CMK (cell line): ENCODE data around the gene ITGA6.

Source experiments
- DNase-seq: peaks from one replicate; pipeline ENCODE4 v3.0.0-alpha.2; 2010; ENCODE audit warnings: low read depth

The ITGA6 gene

DNA sequence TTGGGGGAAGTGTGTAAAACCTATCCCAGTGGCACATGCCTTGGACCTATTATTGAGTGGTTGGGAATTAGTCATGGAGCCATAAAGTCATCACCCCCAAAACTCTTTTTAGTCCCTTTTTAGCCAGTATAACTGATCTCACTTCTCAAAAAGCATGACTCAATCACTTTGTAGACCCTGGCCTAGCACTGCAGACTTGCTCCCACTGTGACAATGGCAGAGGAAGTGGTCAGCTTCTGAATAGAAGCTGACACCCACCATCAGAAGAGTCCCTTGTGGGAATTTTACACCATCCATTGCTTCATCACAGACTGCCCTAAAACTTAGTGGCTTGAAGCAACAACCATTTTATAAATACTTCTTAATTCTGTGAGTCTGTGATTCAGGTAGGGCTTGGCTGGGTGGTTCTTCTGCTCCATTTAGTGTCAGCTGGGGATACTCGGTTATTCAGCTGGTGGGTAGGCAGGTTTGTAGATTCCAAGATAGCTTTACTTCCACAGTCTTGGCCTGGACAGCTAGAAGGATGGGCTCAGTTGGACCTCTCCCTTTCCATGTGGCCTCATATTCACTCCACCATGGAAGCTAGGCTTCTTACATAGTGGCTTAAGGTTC lies 10.8 kb upstream of the ITGA6 start:
- DNase-seq, result no peak

DNA sequence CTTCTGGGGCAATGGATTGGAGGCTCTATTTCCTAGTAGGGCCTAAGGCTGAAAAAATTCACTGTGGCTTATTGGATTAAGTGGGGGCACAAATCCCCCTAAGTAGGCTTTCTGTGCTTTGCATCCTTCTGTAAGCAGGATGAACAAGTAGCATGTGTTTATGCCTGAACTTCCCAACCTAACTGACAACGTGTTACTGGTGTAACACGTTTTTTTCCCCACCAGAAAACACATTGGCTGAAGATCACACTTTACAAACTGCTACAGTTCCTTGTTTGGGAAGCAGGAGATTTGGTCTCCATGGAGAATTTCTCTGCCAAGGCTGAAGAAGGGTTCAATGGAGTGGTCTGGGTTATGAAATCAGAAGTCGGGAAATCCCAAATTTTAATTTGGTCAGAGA lies 7.2 kb upstream of the ITGA6 start:
- no peak for DNase-seq

DNA sequence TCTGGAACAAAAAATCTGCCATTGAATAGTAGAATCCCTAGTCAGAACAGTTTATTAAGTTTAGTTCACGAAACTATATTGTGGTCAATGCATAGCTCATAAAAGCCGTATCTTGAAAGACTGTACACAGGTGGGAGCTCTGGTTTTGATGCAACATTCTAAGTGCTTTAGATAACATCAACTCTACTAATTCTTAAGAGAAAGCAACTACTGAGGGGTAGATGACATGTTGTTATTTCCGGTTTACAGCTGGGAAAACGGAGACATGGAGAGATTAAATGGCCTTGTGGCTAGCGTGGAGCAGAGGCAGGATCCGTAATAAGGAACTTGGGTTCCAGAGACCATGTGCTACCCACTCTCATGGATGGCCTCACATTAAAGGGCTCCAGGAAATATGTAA lies 4.2 kb upstream of the ITGA6 start:
- no peak for DNase-seq

DNA sequence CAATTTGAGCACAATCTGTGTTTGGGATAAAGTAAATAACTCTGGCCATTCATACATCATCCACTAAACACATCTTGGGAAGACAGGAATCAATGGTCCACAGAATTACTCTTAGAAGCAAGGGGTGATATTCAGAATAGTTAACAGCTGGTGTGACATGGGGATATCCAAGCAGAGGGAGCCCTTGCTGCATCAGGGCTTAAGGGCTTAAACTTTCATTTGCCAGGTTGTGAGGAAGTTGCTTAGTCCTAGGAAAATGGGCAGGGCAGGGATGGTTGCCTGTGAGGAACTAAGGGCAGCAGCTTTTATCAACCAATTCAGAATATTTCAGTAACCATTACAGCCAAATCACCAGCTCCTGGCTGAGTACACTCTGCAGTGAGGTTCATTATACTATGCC lies 2.0 kb upstream of the ITGA6 start:
- no peak for DNase-seq

DNA sequence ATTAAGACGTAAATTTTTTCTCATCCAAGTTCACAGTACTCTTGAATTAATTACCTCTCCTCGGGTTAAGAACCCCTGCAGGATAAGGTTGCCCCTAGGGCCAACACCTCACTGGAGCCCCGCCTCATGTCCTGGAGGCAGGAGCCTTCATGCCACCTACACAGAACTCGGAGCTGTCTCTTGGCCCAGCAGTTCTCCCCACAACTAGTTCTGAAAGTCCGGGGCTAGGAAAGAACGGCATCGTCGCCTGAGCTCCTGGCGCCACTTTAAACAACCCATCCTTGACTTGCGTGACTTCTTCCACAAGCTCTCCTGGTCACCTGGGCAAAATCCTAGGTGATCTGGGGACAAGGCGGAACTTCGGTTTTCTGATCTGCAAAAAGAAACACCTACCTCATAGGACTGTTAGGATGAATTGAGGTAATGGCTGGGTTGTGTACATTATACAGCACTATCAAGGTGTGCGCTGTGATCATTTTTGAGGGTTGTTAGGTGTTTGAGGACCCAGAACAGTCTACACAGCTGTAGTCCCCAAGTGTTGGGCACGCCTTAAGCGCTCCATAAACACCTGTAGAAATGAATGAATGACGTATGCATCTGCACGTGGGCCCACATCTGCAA lies 641 bp upstream of the ITGA6 start:
- no peak for DNase-seq

DNA sequence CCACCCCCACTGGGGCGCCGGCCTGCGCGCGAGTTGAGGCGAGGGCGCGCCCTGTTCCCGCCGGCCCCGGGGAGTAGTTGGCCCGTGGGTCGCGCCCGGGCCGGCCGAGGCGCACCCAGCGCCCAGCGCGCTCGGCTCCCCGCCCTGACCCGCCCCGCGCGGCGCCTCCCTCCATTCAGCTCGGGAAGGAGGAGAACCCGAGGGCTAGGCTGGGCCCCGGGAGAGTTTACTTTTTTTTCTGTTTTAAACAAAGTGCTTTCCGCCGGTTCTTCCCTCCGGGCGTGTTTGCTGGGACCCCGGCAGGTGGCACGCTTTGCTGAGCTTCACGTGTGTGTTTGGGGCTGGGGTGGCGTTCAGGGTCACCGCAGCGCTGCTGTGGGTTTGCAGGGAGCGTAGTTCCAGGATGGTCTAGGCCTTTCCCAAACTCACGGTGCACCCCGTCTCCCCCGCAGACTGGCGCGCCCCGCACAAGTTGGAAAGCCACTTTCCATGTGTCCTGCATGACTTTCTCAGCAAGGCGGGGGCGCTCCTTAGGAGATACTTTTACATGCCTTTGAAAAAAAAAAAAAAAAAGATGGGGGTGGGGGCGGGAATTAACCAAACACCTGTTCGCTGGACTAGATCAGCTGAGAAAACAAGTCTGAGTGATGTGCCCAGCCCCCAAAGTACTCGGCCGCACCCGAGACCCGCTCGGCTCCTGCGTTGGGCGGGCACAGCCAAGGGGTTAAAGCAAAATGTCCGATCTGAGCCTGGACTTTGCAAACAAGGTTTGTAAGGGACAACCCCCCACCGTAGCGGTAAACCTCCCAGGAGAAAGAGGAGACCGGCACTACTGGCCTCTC lies 825 bp downstream of the ITGA6 start:
- DNase-seq, result no peak

DNA sequence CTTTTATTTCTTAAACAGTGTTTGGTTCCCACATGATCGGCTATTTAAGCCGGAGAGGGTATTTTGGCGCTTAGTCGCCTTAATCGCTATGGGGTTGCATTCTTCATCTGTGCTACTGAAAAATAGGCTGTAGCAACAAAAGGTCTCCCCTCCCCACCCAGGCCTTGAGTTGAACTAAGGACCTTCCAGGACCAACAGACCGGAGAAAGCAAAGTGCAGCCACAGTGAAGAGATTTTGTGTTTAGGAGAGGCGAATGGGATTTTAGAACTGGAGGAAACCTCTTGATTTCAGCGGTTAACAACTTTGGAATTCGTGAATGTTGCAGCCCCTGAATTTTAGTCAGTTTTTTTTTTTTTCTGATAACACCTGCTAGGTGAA lies 1.4 kb downstream of the ITGA6 start:
- no peak for DNase-seq

DNA sequence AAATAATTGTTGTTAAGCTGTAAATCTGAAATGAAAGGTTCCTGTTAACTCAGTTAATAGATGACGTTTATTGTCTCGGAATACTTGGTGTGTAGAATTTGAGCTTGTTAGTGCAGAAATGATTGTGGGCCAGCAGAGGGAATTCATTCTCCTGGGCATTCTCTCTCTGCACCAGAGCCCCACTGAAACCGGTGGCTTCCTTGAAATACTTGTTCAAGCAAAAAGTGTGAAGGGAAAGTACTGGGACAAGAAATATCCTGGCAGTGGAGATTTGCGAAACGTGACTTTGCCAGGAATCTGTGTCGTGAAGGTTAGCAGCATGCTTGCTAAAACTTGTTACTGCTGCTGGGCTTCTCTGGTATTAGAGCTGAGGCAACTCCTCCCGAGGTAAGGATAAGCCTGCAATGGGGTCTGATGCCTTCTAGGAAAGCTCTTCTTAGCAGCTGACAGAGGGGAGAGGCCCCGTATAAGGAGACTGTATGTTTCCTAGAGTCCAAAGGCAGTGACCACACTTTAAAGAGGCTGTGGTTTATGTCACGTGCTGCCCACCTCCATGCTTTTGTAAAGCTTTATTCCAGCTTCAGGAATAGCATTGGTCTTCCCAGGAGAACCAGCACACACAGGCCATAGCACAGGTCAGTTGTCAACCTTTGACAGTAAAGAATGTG lies 2.0 kb downstream of the ITGA6 start:
- no peak for DNase-seq

DNA sequence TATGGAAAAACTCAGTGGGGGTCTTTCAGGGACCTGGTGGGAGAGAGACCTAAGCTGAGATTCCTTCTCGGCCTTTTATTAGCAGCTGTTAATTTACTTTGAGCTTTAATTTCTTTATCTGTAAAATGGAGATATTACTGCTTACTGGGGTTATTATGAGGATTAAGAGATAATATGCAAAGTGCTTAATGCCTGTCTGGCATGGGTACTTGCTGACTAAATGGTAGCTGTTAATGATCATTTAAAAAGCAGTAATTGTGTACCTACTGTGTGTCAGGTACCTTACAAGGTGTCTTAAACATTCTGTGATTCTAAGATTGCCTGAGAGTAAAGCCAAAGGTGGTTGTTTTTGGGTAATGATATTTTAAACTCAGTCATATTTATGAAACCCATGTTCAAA lies 2.6 kb downstream of the ITGA6 start:
- no peak for DNase-seq

DNA sequence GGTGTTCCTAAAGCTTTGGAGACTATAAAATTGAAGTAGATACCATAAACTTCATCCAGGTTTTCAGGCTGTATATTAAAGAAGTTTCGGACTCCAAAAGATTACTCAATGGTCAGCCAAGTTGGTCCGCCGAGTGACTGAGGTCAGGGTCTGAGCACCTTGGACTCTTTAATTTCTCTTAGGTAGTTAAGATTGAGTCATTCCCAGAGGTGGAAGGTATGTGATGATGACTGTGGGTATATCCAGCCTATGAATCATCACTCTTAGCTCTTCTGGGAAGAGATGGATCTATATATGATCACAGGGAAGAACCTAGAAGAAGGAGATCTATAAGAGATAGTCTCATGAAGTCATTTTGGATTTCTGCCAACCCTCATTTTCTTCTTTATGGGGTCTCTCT lies 3.3 kb downstream of the ITGA6 start:
- DNase-seq, result no peak

DNA sequence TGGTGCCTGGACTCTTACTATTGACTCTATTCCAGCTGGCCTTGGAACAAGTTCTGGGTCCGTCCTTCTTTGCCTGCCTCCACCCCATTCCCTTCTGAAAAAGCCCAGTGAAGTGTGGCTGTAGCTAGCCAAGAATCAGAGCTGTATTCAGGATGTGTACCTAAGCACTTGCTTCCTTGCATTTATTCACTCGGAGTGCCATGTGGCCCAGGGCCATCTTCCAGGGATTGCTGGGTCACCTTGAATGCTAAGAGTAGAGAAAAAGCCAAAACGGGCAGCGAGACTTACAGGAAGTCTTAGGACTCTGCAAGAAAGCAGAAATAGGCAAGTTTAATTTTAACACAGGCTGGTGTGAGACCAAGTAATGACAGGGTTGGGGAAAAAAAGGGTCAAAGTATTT lies 4.1 kb downstream of the ITGA6 start:
- DNase-seq, result no peak

DNA sequence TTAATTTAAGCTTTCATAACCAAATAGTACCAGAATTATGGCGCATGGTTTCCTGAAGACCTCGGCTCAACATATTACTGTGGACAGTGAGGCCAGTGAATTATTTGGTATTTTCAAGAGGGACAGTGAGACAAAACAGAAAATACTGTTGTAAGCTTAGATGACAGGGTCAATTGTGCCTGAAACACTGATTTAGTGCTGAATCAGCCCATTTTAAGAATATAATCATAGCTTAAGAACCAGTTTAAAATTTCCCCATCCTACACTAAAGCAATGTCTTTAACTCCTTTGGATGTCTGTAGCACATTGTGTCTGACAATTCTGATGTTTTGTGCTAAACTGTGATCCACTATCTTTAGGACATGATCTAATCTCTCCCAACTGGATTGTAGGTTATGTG lies 4.6 kb downstream of the ITGA6 start:
- DNase-seq, result no peak

DNA sequence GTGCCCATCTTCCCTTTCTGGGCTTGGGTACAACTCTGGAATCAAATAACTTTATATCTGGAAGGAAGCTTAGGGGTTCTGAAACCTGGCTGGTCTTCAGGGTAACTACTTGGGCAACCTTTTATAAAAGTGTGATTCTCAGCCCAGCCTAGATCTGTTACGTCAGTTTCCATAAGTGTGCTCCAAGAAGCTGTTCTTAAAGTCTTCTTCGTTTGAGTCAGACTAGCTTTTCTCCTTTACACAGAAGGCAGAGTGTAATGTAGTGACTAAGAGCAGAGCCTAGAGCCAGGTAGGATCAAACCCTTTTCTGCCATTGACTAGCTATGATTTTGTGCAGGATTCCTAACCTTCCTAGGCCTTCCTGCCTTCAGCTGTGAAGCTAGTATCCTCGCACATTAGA lies 5.8 kb downstream of the ITGA6 start:
- DNase-seq, result no peak

DNA sequence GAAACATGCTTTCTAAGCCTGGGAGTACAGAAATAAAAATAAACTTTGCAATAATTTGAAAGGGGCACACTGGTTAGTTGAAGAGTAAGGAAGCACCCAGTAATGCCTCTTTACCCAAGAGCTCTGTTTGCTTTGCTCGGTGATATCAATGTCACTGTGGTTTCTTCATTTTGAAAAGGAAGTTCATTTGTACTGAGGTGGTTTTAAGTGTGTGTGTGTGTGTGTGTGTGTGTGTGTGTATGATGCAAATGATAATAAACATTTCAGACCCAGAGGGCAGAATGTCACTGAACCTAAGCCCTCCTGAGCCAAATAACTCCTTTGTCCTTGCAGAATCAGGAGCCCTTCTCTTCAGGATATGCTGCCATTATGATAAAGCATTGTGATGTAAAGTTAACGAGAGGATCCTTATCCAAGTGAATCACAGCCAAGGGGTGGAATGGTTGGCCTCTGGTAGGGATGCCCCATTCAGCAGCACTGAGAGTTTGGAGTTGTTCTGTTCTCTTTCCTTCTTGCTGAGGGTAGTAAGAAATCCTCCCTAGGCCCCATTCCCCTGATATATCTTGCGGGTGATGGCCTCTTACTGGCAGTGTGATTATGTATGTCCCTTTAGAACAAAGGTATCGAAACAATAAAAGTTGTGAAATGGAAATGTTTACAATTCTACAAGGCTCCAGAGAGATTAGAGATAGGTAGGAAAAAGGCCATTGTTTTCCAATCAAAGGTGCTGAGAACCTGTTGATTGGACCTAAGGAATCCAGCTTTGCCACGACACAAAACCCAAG lies 7.6 kb downstream of the ITGA6 start:
- no peak for DNase-seq

DNA sequence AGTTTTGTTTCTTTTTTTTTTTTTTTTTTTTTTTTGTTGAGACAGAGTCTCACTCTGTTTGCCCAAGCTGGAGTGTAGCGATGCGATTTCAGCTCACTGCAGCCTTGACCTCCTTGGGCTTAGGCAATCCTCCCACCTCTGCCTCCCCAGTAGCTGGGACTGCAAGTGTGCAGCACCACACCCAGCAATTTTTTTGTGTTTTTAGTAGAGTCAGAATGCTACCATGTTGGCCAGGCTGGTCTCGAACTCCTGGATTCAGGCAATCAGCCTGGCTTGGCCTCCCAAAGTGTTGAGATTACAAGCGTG lies 8.2 kb downstream of the ITGA6 start:
- no peak for DNase-seq

DNA sequence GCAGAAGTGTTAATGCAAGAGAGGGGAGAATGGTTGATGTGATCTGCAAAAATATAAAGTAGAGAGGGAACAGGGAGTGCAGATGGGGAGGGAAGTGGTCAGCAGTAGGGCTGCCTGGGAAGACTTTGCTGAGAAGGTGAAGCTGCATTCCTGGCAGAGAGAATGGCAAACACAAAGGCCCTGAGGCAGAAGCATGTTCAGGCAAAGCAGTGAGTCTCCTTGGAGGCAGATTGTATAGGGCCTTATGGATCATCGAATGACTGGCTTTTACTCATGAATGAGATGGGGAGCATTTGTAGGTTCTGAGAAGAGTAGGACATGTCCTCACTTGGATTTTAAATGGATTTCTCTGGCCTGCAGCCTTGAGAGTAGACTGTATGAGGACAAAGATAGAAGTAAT lies 9.5 kb downstream of the ITGA6 start:
- DNase-seq, result no peak

DNA sequence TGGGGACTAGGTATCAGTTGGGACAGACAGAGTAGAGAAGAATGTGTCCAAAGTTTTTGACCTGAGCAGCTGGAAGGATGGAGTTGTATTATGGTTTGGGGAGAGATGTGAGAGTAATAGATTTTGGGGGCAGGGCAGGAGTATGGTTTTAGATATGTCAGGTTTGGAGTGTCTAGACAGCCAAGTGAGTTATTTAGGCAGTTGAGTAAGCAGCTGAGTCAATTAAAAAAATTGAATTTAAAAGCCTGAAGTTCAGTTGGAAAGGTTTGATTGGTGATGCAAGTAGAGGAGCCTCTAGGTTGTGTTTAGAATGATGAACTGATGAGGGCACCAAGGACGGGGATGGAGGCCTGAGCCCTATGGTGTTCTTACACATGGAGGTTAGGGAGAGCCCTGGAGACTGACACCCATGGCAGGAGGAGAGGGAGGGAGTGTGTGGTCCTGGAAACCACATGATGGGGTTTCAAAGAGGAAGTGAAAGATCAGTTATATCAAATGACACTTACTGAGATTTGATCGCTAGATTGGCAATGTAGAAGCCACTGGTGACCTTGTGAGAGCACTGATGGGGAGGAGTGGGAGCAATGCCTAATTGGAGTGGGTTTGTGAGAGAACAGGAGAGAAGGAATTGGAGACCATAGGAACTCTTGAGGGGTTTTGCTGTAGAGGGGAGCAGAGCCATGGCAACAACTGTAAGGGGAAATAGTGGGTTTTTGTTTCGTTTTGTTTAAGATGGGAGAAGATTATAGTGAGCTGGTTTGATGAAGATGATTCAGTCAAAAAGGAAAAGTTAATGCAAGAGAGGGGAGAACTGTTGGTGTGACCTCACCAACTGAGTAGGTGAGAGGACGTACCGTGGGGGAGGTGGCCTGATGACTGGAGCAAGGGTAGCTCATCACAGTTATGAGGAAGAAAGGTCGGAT lies 10.3 kb downstream of the ITGA6 start:
- DNase-seq, result no peak

DNA sequence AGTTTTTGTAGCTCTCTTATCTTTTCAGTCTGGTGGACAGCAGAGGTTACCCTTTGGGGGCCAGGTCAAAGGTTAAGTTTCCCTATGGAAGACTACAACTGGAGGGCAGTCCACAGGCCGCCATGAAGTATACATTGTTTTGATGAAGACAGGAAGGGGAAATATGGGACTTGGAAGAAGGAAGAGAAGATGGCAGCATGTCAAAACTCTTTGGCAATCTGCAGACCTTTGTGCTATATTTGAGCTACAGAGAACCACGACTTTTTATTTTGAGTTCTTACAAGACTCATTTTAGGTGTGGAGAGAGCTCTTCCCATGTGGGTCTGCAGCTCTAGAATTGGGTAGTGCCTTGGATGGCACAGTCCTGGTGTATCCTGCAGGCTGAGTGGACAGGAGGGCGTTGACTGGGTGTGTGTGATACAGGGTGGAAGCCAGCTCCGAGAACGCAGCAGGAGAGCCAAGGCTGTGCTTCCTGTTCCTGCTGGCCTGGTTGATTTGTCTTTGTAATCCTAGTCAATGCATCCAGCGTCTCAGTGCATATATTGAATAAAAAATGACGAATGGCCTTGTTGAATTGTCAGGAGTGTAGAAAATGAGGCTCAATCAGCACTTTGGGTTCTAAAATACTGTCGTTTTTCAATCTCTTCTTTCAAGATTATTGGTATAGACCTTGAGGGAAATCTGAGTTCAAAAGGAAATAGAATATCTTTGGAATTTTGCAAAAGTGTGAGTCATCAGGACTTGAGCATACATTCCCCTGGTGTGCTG lies 11.5 kb downstream of the ITGA6 start:
- DNase-seq, result no peak

DNA sequence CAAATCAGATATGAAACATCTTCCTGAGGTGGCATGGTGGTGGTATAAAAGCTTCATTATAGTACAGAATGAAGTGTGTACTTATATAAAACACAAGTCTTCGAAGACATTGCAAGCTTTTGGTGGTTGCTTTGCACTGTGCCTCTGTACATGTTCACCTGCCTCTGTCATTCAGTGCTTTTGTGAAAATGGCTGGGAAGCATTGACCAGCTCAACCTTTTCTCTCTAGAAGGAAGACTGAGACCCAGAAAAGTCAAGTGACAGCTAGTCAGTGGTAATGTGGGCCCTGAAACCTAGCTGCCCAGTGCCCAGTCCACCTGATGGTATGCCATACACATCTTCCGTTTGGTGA lies 12.1 kb downstream of the ITGA6 start:
- no peak for DNase-seq

DNA sequence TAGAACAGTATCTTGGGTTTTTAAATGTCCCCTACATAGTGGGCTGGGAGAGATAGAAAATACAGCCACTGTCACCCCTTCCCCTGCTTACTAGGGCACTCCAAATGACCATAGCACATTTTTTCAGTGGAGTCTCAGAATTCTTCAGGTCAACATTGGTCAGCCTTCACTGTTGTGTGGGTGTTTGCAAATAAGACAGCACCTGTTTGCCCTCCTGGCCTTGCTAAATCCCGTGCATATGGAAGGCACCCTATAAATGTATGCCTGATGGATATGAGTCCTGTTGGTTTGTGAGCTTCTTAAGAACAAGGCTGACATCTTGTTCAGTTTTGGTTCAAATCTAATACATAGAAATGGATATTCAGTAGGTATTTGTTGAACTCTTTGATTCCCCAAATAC lies 12.5 kb downstream of the ITGA6 start:
- no peak for DNase-seq

DNA sequence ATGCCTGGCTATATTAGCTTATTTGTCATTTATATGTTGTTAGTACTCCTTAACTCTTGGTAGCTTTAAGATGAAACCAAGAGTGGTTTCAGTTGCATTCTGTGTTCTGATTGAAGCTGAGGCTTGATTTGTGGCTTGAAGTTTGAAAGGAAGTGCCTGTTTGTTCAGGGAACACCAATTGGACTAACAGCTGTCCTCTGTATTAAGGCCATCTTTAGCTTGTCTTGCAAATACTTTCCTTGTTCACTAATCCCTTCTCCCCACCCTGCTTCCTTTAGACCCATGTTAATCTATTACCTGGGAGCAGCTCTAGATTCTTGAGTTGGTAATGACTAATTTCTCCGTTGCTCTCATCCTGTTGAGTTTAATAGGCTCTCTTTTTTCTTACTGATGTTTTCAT lies 13.4 kb downstream of the ITGA6 start:
- DNase-seq, result no peak
